Naive B cell (primary cell): ENCODE measurements around the gene WDR54. TPM values are rescaled to one million over a fixed set of nuclear protein-coding genes. Genes with fewer than 3 reads are reported as not detected.
"Not testable (repeated sequence)": the region's sequence is repeated elsewhere in the genome, so short reads cannot be mapped to it uniquely, and the experiment has no call there.

Experiments
- ATAC-seq, 2 donors: fragments of 150-1000 bp; cut with Tn5 transposase; 2 replicates each; pipeline ENCODE4 v1.10.0; 2021; ENCODE audit warnings: low read depth in 2 of 2, mild to moderate bottlenecking in 2 of 2, moderate library complexity in 2 of 2
- DNase-seq: peaks from one replicate; pipeline ENCODE4 v3.0.0; 2022
- H3K27ac Mint-ChIP-seq, 6 donors: one replicate each; pipeline ENCODE4 v1.8.0; 2020 to 2022; ENCODE audit warnings: mild to moderate bottlenecking in 6 of 6, mixed read lengths in 6 of 6, moderate library complexity in 5 of 6, inconsistent platforms in 2 of 6
- H3K27me3 Mint-ChIP-seq, 3 donors: one replicate each; pipeline ENCODE4 v1.8.0; 2021 to 2022; ENCODE audit warnings: mixed read lengths in 3 of 3, mild to moderate bottlenecking in 1 of 3
- H3K36me3 Mint-ChIP-seq, 2 donors: one replicate each; pipeline ENCODE4 v1.8.0; 2020 to 2022; ENCODE audit warnings: mixed read lengths in 2 of 2, inconsistent platforms in 1 of 2, mild to moderate bottlenecking in 1 of 2
- H3K4me1 Mint-ChIP-seq, 3 donors: one replicate each; pipeline ENCODE4 v1.8.0; 2020 to 2022; ENCODE audit warnings: mixed read lengths in 3 of 3, inconsistent platforms in 1 of 3, mild to moderate bottlenecking in 1 of 3, moderate library complexity in 1 of 3
- H3K4me3 Mint-ChIP-seq, 8 donors: one replicate each; pipeline ENCODE4 v1.8.0; 2020 to 2022; ENCODE audit warnings: mild to moderate bottlenecking in 8 of 8, mixed read lengths in 8 of 8, moderate library complexity in 8 of 8, inconsistent platforms in 2 of 8
- H3K9me3 Mint-ChIP-seq, 7 donors: one replicate each; pipeline ENCODE4 v1.8.0; 2020 to 2022; ENCODE audit warnings: mixed read lengths in 7 of 7, mild to moderate bottlenecking in 5 of 7, inconsistent platforms in 2 of 7, moderate library complexity in 1 of 7
- polyA plus RNA-seq, 6 donors: library from polyadenylated mRNA; unstranded; fragments of 300-500 nt; fragmentation: Illumina TruSeq; gene quantifications; one replicate each; pipeline ENCODE4 v1.2.3, GENCODE V29; 2021; ENCODE audit warnings: low read depth in 6 of 6

Gene WDR54
- polyA plus RNA-seq, 6 donors from 2014 or later = 40.8 to 79.4 (median 47.8) TPM

DNA sequence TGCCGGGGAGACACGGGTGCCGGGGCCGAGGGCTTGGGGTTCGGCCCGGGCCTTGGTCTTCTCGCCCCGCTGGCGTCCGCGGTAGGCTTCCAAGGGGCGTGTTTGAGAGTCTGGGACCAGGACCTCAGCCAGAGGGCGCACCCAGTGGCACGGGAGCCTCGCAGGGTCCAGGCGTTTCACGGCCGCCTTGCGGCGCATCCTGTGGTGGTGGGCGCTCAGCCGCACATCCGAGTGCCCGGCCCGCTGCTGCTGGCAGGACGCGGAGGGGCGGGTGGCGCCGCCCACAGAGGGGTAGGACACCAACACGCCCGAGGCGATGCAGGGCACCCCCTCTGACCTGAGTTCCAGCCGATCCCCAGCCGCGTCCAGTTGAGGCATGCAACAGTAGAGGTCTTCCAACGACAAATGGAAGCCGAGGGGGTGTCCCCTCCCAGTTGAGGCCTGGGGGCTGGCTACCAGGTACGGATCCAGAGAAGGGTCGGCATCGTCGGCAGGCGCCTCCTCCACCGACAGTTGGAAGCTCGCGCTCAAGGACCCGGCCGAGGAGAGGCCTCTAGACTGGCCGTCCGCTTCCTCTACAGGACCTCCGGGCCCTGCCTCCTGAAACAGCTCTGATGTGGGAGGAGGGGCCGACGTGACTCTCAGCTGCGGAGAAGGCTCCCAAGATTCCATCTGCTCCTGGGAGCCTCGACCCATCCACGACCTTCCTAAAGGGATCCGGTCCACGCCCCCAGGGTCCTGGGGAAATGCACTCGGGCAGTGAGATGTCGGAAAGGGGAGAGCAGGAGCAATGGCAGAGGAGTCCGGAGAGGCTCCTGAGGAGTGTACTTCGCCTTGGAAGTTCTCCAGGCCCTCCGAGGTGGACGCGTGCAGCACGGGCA is 6.4 kb upstream of the WDR54 start:
- H3K27me3 Mint-ChIP-seq = no peaks in the 10 kb centered on the region
- no peaks in the 10 kb centered on the region for H3K9me3 Mint-ChIP-seq
- H3K36me3 Mint-ChIP-seq = no peaks in the 10 kb centered on the region
- peaks cover 37 to 62% (median 49%) of the 10 kb centered on the region in 3 donors for H3K4me1 Mint-ChIP-seq
- peak overlapping the region in 4 of 6 donors; percentile 74 to 92 (median 85) for H3K27ac Mint-ChIP-seq
- peak overlapping the region; percentile 78 to 90 (median 86) for H3K4me3 Mint-ChIP-seq
- DNase-seq = peak; percentile 67
- peak; percentile 65 to 69 for ATAC-seq

DNA sequence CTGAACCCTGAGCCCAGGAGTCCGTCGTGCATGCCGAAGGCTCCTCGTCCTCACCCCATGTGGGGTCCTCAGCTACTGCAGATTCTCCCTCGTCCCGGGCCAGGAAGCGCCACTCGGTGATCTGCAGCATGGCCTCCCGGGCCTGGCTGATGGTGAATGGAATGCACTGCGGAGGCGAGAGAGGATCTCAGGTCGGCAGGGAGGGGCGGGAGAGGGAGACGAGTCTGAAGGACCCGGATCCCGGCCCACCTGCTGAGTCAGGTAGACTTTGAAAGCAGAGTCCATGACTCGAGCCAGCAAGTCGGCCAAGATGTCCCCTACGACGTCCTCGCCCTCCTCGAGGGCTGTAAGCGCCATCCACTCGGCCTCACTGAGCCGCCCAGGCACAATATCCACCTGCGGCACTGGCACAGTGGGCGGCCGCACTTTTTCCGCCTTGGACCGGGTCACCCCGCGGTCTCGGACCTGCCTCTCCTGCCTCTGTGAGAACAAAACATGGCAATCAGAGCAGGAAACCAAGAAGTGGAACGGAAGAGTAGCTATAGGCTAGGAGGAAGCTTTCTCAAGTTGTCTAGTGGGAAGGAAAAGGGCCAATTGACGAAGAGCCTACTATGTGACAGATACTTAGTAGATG is 5.7 kb upstream of the WDR54 start:
- Mint-ChIP-seq H3K4me3 (peak overlapping the region; percentile 78 to 90 (median 86)), H3K36me3 (no peaks in the 10 kb centered on the region), H3K27ac (peak overlapping the region in 4 of 6 donors; percentile 47 to 81 (median 69)), H3K27me3 (no peaks in the 10 kb centered on the region), H3K9me3 (no peaks in the 10 kb centered on the region), H3K4me1 (peaks cover 42 to 70% (median 55%) of the 10 kb centered on the region in 3 donors)
- ATAC-seq (no peak), DNase-seq (no peak)

DNA sequence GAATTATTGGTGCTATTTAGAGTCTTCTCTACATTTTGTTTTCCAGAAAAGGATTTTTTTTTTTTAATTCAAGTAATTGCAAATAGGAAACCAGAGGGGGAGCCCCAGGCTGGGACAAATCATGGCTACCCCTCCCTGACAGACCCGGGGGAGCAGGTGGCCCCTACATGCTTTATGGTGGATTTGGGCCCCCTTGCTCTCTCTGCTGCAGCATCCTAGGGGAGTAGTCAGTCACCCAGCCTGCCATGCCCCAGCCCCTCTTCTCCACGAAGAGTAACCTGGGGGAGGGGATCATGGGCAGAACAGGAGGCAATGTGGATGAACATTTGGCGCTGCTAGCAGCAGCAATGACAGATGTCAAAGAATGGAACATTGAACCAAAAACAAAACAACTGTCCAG is 4.8 kb upstream of the WDR54 start:
- Mint-ChIP-seq H3K36me3 (no peaks in the 10 kb centered on the region), H3K9me3 (no peaks in the 10 kb centered on the region), H3K4me3 (peak overlapping the region in 6 of 8 donors; percentile 6 to 81 (median 77)), H3K27me3 (no peaks in the 10 kb centered on the region), H3K4me1 (peaks cover 46 to 75% (median 61%) of the 10 kb centered on the region in 3 donors), H3K27ac (peak overlapping the region in 4 of 6 donors; percentile 60 to 81 (median 64))
- ATAC-seq = no peak
- DNase-seq = no peak

DNA sequence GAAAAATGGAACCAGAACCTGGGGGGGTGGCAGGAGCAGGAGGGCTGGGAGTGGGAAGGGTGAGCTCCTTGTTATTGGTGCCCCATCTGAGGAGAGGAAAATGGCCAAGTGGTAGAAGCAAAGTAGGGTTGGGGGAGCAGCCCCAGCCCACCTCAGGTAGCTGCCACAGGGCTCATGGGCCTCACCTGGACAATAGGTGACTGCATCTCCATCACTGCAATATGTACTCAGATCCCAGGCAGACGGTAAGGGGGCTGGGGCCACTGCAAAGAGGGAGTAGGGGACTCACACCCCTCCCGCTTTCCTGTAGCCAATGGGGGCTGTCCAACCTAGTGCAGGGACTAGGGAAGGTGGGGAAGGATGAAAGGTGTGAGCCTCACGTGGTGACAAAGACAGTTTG is 4.3 kb upstream of the WDR54 start:
- no peak for DNase-seq
- Mint-ChIP-seq H3K4me3 (peak overlapping the region in 6 of 8 donors; percentile 32 to 81 (median 77)), H3K9me3 (no peaks in the 10 kb centered on the region), H3K27ac (peak overlapping the region in 4 of 6 donors; percentile 60 to 81 (median 66)), H3K36me3 (no peaks in the 10 kb centered on the region), H3K27me3 (no peaks in the 10 kb centered on the region), H3K4me1 (peaks cover 46 to 79% (median 66%) of the 10 kb centered on the region in 3 donors)
- no peak for ATAC-seq

DNA sequence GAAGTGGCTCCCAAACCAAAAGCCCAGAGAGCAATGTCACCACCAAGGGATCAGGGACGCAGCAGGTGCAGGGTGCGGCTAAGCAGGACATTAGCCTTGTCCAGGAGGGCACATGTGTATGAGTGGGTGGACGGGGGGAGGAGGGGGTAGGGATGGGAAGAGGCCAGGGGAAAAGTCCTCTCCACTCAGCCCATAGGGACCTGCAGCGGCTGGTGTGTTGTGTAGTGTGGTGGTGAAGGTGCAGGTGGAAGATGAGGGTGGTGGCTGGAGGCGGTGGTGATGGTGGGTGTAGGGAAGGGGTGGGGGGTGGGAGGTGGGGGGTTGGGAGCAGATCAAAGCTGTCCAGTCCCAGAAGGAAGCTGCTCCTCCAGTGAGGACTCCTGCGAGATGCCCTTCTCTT is 3.8 kb upstream of the WDR54 start:
- no peaks in the 10 kb centered on the region for H3K36me3 Mint-ChIP-seq
- DNase-seq (no peak), ATAC-seq (no peak)
- H3K4me3 Mint-ChIP-seq = peak overlapping the region in 3 of 8 donors; percentile 41 to 79 (median 78)
- peaks cover 44 to 85% (median 67%) of the 10 kb centered on the region in 3 donors for H3K4me1 Mint-ChIP-seq
- H3K27me3 Mint-ChIP-seq = no peaks in the 10 kb centered on the region
- H3K9me3 Mint-ChIP-seq = no peaks in the 10 kb centered on the region
- peak overlapping the region in 2 of 6 donors; percentile 60 to 65 for H3K27ac Mint-ChIP-seq

DNA sequence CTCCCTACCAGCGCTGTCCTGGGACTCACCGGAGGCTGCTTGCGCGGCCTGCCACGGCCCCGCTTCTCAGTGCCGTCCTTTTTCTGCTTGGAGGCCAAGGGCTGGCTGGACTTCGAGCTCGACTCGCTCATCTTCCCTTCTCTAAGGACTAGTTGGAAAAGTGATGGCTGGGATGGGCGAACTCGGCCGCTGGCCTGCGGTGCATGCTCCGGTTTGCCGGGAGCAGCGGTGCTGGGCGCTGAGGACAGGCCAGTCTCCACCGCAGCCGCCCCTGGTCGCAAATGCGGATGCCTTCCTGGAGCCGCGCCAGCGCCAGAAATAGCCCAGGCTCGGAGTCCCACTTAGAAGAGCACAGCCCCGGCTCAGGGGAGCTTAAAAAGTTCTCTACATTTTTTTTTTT is 3.2 kb upstream of the WDR54 start:
- H3K36me3 Mint-ChIP-seq = no peaks in the 10 kb centered on the region
- H3K4me1 Mint-ChIP-seq = peaks cover 45 to 87% (median 63%) of the 10 kb centered on the region in 3 donors
- H3K27ac Mint-ChIP-seq = peak overlapping the region in 1 of 6 donors; percentile 69
- H3K27me3 Mint-ChIP-seq = no peaks in the 10 kb centered on the region
- no peak for ATAC-seq
- H3K9me3 Mint-ChIP-seq = no peaks in the 10 kb centered on the region
- H3K4me3 Mint-ChIP-seq = peak overlapping the region in 3 of 8 donors; percentile 9 to 74 (median 16)
- no peak for DNase-seq

DNA sequence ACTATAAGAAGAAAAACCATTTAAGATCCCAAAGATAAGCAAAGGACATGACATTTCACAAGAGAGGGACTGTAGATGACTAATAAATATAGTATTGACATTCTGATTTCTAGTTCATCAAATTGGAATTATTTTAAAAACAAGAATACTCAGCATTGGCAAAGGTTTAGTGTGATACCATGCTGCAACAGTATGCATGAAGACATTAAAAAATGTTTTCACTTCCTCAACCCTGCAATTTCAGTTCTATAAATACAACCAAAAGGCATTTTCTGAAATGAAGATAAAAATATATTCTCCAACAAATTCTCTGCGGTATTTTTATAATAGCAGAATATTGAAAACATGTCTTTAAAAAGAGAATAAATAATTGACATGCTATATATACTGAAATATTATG is 2.2 kb upstream of the WDR54 start:
- H3K4me1 Mint-ChIP-seq = peaks cover 38 to 79% (median 53%) of the 10 kb centered on the region in 3 donors
- H3K27me3 Mint-ChIP-seq = no peaks in the 10 kb centered on the region
- no peaks in the 10 kb centered on the region for H3K36me3 Mint-ChIP-seq
- peak overlapping the region in 5 of 6 donors; percentile 19 to 100 (median 88) for H3K27ac Mint-ChIP-seq
- H3K9me3 Mint-ChIP-seq = no peaks in the 10 kb centered on the region
- ATAC-seq (no peak), DNase-seq (no peak)
- peak overlapping the region in 7 of 8 donors; percentile 64 to 99 (median 74) for H3K4me3 Mint-ChIP-seq

DNA sequence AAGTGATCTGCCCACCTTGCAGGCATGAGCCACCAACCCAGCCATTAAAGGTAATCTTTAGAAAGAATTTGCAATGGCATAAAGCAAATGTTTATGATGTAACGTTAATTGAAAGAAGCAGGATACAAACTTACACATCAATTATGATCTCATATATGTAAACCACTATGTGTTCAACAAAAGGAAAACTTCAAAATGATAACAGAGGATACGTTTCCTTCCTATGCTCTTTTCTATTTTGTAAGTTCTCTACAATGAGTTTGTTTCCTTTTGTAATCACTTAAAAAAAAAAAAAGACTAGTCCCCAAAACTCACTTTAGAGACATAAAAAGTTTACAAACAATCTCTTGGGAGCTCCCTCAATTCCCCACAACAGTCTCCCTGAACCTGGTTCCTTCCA is 1.5 kb upstream of the WDR54 start:
- H3K27me3 Mint-ChIP-seq = no peaks in the 10 kb centered on the region
- no peaks in the 10 kb centered on the region for H3K36me3 Mint-ChIP-seq
- peaks cover 34 to 76% (median 48%) of the 10 kb centered on the region in 3 donors for H3K4me1 Mint-ChIP-seq
- no peaks in the 10 kb centered on the region for H3K9me3 Mint-ChIP-seq
- H3K27ac Mint-ChIP-seq = peak overlapping the region; percentile 61 to 100 (median 94)
- DNase-seq (no peak), ATAC-seq (no peak)
- peak overlapping the region; percentile 64 to 100 (median 87) for H3K4me3 Mint-ChIP-seq

DNA sequence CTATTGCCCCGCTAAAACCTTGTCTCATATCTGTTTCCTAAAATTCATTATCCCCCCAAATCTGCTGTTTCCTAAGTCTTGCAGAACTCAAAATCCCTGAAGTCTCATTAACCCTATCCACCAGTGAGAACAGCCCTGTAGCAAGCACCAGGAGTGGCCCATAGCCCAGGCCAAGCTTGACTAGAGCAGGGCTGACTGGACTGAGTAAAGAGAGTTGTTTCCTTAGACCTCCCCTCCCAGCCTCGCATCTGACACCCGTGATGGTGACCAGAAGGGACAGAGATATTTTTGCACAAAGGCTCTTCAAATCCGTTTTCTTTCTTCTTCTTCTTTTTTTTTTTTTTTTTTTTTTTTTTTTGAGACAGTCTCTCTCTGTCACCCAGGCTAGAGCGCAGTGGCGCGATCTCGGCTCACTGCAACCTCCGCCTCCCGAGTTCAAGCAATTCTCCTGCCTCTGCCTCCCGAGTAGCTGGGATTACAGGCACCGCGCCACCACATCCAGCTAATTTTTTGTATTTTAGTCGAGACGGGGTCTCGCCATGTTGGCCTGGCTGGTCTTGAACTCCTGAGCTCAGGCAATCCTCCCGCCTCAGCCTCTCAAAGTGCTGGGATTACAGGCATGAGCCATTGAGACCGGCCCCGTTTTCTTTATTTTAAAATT is 957 bp upstream of the WDR54 start:
- H3K9me3 Mint-ChIP-seq, ATAC-seq, DNase-seq, H3K36me3 Mint-ChIP-seq, H3K27me3 Mint-ChIP-seq: not testable (repeated sequence)
- peaks cover 34 to 71% (median 45%) of the 10 kb centered on the region in 3 donors for H3K4me1 Mint-ChIP-seq
- peak overlapping the region; percentile 94 to 100 (median 98) for H3K4me3 Mint-ChIP-seq
- H3K27ac Mint-ChIP-seq = peak overlapping the region; percentile 95 to 100 (median 100)

DNA sequence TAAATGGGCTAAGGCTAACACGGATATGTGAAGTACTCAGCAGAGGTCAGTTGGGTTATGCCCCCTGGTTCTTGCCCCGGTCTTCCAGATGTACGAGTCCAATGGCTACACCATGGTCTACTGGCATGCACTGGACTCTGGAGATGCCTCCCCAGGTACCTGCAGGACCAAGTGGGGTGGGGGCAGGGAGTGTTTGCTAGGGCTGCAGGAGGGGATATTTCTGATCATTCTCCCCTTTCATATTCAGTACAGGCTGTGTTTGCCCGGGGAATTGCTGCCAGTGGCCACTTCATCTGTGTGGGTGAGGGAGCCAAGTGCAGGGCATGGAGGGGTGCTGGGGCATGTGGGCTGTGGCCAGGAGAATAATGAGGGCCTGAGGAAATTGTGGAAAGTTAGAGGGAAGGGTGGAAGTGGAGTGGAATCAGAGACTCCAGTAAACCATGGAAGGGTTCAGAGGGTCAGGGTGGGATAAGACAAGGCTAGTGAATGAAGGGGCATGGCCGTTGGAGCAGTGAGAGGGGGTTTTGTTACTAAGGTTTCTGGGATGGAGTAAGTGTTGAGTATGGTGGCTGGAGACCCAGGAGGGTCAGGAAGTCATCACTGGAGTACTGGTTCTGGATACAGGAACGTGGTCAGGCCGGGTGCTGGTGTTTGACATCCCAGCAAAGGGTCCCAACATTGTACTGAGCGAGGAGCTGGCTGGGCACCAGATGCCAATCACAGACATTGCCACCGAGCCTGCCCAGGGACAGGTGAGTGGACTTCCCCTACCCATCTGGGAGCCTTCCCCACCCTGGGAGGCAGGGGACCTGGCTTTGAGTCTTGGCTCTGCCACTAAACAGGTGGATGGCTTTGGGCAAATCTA is 1.9 kb downstream of the WDR54 start:
- peak overlapping the region in 5 of 6 donors; percentile 80 to 100 (median 95) for H3K27ac Mint-ChIP-seq
- H3K27me3 Mint-ChIP-seq = no peaks in the 10 kb centered on the region
- ATAC-seq = no peak
- H3K9me3 Mint-ChIP-seq = no peaks in the 10 kb centered on the region
- H3K4me3 Mint-ChIP-seq = peak overlapping the region; percentile 61 to 100 (median 98)
- no peaks in the 10 kb centered on the region for H3K36me3 Mint-ChIP-seq
- peaks cover 22 to 46% (median 23%) of the 10 kb centered on the region in 3 donors for H3K4me1 Mint-ChIP-seq
- DNase-seq = no peak

DNA sequence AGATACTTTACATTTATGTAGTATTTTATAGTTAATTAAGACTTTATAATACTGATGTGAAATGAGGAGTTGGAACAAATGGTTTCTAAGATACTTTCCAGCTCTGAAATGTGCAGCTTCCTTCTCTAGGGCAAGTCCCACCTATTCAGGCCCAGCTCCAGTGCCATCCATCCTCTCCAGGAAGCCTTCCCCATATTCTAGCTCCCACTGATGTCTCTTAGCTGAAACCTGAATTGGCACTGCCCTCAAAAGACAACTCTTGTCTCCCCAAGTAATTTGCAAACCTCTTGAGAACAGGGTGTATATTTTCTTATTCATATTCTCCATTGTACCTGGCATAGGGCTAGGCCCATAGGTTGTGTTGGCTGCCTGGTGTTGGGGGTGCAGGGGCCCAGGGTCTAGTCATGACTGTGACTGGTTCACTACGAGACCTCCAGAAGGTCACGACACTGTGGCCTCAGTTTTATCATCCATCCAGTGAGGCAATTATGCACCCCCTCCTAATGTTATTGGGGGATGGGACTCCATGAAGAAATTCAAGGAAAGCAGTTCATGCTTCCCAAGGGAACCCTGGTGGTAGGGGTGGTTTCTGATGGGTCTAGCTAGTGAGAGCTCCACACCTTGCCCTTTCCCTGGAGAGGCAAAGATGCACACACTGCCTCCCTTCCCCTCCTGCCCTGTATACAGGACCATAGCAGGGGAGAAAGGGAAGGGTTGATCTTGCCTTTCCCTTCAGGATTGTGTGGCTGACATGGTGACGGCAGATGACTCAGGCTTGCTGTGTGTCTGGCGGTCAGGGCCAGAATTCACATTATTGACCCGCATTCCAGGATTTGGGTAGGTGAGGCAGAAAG is 2.8 kb downstream of the WDR54 start:
- no peak for DNase-seq
- Mint-ChIP-seq H3K27me3 (no peaks in the 10 kb centered on the region), H3K36me3 (no peaks in the 10 kb centered on the region), H3K4me3 (peak overlapping the region in 2 of 8 donors; percentile 35 to 73), H3K9me3 (no peaks in the 10 kb centered on the region), H3K27ac (peak overlapping the region in 1 of 6 donors; percentile 73), H3K4me1 (peaks cover 19 to 38% (median 23%) of the 10 kb centered on the region in 3 donors)
- ATAC-seq = no peak

DNA sequence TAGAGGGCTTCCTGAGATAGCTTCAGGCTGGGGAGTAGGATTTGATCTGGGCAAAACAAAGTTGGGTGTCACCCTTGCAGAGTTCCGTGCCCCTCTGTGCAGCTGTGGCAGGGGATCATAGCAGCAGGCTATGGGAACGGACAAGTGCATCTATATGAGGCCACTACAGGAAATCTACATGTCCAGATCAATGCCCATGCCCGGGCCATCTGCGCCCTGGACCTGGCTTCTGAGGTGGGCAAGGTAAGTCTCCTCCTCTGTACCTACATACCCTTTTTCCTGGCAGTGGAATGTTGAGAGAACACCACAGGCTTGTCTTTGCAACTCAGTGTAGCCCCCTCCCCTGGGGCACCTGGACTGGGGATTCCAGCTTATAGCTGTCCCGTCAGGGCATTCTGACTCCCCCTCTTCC is 3.5 kb downstream of the WDR54 start:
- ATAC-seq (no peak), DNase-seq (no peak)
- Mint-ChIP-seq H3K27ac (peak overlapping the region in 2 of 6 donors; percentile 8 to 12), H3K4me1 (peaks cover 19 to 32% (median 19%) of the 10 kb centered on the region in 3 donors), H3K27me3 (no peaks in the 10 kb centered on the region), H3K9me3 (no peaks in the 10 kb centered on the region), H3K4me3 (peak overlapping the region in 2 of 8 donors; percentile 20 to 35), H3K36me3 (no peaks in the 10 kb centered on the region)
